Sigmoid colon (tissue), 7 donors: ENCODE results near the gene DES. TPM values are rescaled to one million over a fixed set of nuclear protein-coding genes. Genes with fewer than 3 reads are reported as not detected.
A peak's percentile ranks its signal among the peaks of the same experiment; 100 is the strongest.

Experiments
- DNase-seq: peaks from one replicate; pipeline ENCODE4 v3.0.0-alpha.2; 2019
- H3K27ac ChIP-seq, 4 donors: fragments of 200-600 bp; sonication (generic); one replicate each; pipeline ENCODE4 v1.5.1; 2016 to 2019; ENCODE audit warnings: mild to moderate bottlenecking in 1 of 4
- H3K27me3 ChIP-seq, 3 donors: fragments of 200-600 bp; sonication (generic); one replicate each; pipeline ENCODE4 v1.5.1; 2019; ENCODE audit warnings: mild to moderate bottlenecking in 1 of 3
- H3K36me3 ChIP-seq, 4 donors: fragments of 200-600 bp; sonication (generic); one replicate each; pipeline ENCODE4 v1.5.1; 2016 to 2019
- H3K4me1 ChIP-seq, 4 donors: fragments of 200-600 bp; sonication (generic); one replicate each; pipeline ENCODE4 v1.5.1; 2017 to 2019
- H3K4me3 ChIP-seq, 4 donors: fragments of 200-600 bp; sonication (generic); one replicate each; pipeline ENCODE4 v1.5.1; 2017 to 2019; ENCODE audit warnings: mild to moderate bottlenecking in 2 of 4, moderate library complexity in 1 of 4
- H3K9me3 ChIP-seq, 4 donors: fragments of 200-600 bp in 3 of 4; sonication (generic) in 3 of 4; one replicate each; pipeline versions ENCODE4 v1.5.1 to v1.6.1; 2013 to 2019
- EP300 ChIP-seq, 4 donors: sonication (generic); formaldehyde crosslinking; IDR thresholded peaks; one replicate each; pipeline ENCODE4 v1.6.1; 2017; ENCODE audit warnings: antibody characterized with exemption in 4 of 4
- POLR2A ChIP-seq, 2 donors: fragments of 450-650 bp; IDR thresholded peaks; one replicate each; pipeline ENCODE4 v1.6.1; 2016; ENCODE audit warnings: antibody characterized with exemption in 2 of 2, mild to moderate bottlenecking in 2 of 2, moderate library complexity in 2 of 2
- POLR2AphosphoS5 ChIP-seq, 4 donors: sonication (generic); formaldehyde crosslinking; IDR thresholded peaks; one replicate each; pipeline ENCODE4 v1.6.1; 2017; ENCODE audit warnings: antibody characterized with exemption in 4 of 4
- WGBS, 2 donors: extraction: QIAGEN DNeasy Blood & Tissue Kit; methylation state at CpG; one replicate each; pipeline ENCODE4 v1.1.7; 2013; 5-methylcytosine and 5-hydroxymethylcytosine counted together
- intact Hi-C: fragments of 100-400 bp; cut with DNase I; formaldehyde crosslinking; loops from one replicate; pipeline ENCODE4 v1.15.1; 2023
- polyA plus RNA-seq, 3 donors: library from polyadenylated mRNA; stranded (reverse); fragments of 200-250 nt; gene quantifications; one replicate each; pipeline ENCODE4 v1.2.3, GENCODE V29; 2013
- total RNA-seq, 4 donors: library from RNA; depleted of rRNA; stranded (reverse); fragments of >200 nt; gene quantifications; one replicate each; pipeline ENCODE4 v1.1.0, GENCODE V29; 2016
- TF ChIP-seq, protein P1 (sequence below), 4 experiments: fragments of 450-650 bp in 3 of 4; fragments of 200-600 bp in 1 of 4; IDR thresholded peaks; one replicate each; pipeline ENCODE4 v1.5.1; 2016 to 2019; ENCODE audit warnings: antibody characterized with exemption in 4 of 4, mild to moderate bottlenecking in 3 of 4, moderate library complexity in 2 of 4
- donor health status: healthy with polysubstance abuse.
- donor health status: Bipolar disorder and iron deficiency.
- donor health status: healthy.

Gene DES
- total and polyA plus RNA-seq, 7 donors, result 35.1 to 30,562 (median 7,366) TPM

DNA sequence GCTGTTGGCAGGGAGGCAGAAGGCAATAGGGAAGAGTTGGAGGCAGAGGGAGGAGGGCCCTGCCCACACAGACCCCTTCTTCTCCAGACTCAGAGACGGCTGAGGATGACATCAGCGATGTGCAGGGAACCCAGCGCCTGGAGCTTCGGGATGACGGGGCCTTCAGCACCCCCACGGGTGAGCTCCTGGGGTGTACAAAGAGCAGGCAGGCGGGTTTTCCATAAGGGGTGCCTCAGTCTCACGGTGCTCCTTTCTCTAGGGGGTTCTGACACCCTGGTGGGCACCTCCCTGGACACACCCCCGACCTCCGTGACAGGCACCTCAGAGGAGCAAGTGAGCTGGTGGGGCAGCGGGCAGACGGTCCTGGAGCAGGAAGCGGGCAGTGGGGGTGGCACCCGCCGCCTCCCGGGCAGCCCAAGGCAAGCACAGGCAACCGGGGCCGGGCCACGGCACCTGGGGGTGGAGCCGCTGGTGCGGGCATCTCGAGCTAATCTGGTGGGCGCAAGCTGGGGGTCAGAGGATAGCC lies 26.5 kb downstream of the DES start:
- Histone ChIP-seq H3K36me3 (peaks cover 0 to 4% (median 0%) of the 10 kb centered on the region in 4 donors), H3K27me3 (peaks cover 0 to 22% (median 4%) of the 10 kb centered on the region in 3 donors), H3K9me3 (no peaks in the 10 kb centered on the region), H3K27ac (peak overlapping the region; percentile 96 to 99 (median 99)), H3K4me3 (peak overlapping the region; percentile 14 to 88 (median 75)), H3K4me1 (peaks cover 0 to 87% (median 82%) of the 10 kb centered on the region in 4 donors)
- peak; percentile 85 for DNase-seq
- 76 to 89% methylated on average over 23 of the region's 23 CpGs for WGBS, 2 donors
- intact Hi-C loops, result no loop called here
- TF ChIP-seq EP300 (IDR thresholded peaks at IDR 0.05) (no peak), POLR2A (IDR thresholded peaks at IDR 0.05) (peak in 1 of 2 donors; percentile 12), POLR2AphosphoS5 (IDR thresholded peaks at IDR 0.05) (peak in 3 of 4 donors; percentile 9 to 68 (median 30))
- TF ChIP-seq, protein P1, sequence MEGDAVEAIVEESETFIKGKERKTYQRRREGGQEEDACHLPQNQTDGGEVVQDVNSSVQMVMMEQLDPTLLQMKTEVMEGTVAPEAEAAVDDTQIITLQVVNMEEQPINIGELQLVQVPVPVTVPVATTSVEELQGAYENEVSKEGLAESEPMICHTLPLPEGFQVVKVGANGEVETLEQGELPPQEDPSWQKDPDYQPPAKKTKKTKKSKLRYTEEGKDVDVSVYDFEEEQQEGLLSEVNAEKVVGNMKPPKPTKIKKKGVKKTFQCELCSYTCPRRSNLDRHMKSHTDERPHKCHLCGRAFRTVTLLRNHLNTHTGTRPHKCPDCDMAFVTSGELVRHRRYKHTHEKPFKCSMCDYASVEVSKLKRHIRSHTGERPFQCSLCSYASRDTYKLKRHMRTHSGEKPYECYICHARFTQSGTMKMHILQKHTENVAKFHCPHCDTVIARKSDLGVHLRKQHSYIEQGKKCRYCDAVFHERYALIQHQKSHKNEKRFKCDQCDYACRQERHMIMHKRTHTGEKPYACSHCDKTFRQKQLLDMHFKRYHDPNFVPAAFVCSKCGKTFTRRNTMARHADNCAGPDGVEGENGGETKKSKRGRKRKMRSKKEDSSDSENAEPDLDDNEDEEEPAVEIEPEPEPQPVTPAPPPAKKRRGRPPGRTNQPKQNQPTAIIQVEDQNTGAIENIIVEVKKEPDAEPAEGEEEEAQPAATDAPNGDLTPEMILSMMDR (IDR thresholded peaks at IDR 0.05), result no peak

DNA sequence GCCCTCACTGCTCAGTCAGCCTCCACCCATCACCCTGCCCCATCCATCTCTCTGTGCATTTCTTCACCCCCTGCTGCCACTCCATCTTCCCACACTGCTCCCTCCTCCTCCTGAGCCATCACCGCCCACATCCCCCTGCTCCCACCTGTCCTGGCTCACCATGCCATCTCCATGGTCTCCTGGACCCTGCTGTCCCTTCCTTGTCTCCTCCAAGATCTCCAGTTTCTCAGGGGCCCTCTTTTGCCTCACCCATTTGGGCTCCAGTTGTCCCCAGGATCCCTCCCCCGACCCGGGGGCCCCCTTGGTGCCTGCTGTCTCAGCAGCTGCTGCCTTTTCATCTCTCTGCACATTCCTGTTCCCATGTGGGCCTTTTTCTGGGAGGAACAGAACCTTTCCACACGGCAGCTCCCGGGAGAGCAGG lies 27.1 kb downstream of the DES start:
- Histone ChIP-seq H3K4me1 (peaks cover 0 to 91% (median 85%) of the 10 kb centered on the region in 4 donors), H3K27ac (peak overlapping the region; percentile 96 to 99 (median 99)), H3K9me3 (no peaks in the 10 kb centered on the region), H3K36me3 (peaks cover 0 to 10% (median 0%) of the 10 kb centered on the region in 4 donors), H3K27me3 (peaks cover 0 to 22% (median 4%) of the 10 kb centered on the region in 3 donors), H3K4me3 (peak overlapping the region; percentile 14 to 88 (median 75))
- TF ChIP-seq, protein P1 (IDR thresholded peaks at IDR 0.05), result no peak
- TF ChIP-seq POLR2A (IDR thresholded peaks at IDR 0.05) (no peak), POLR2AphosphoS5 (IDR thresholded peaks at IDR 0.05) (no peak), EP300 (IDR thresholded peaks at IDR 0.05) (no peak)
- no peak for DNase-seq
- 69 to 75% methylated on average over 5 of the region's 5 CpGs for WGBS, 2 donors
- intact Hi-C loops, result no loop called here

DNA sequence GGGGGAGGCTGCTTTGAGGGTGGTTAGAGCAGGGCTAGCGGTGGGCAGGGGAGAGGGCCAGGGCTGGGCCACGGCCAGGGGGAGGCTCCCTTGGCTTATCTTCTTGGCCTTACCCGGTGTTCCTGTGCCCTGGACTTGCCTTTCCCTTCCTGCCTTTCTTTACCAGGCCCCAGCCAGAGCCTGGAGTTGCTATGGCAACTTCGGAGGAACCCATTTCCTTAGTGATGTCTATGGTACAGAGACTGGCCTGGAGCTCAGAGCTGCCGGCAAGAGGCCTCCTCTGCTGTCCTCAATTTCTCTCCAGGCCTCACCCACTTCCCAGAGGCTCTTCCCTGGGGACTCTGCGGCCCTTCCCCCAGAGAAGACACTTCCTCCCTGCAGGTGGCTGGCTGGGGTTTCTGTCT lies 27.9 kb downstream of the DES start:
- intact Hi-C loops, result no loop called here
- TF ChIP-seq, protein P1 (IDR thresholded peaks at IDR 0.05), result no peak
- TF ChIP-seq POLR2AphosphoS5 (IDR thresholded peaks at IDR 0.05), result peak; percentile 32 to 55 (median 44)
- TF ChIP-seq POLR2A (IDR thresholded peaks at IDR 0.05), result peak; percentile 14 to 32
- Histone ChIP-seq H3K9me3 (no peaks in the 10 kb centered on the region), H3K36me3 (peaks cover 0 to 15% (median 2%) of the 10 kb centered on the region in 4 donors), H3K4me1 (peaks cover 0 to 94% (median 85%) of the 10 kb centered on the region in 4 donors), H3K27me3 (peaks cover 0 to 22% (median 4%) of the 10 kb centered on the region in 3 donors), H3K27ac (peak overlapping the region; percentile 96 to 99 (median 99)), H3K4me3 (peak overlapping the region in 3 of 4 donors; percentile 68 to 88 (median 82))
- 31 to 38% methylated on average over 6 of the region's 6 CpGs for WGBS, 2 donors
- DNase-seq, result peak; percentile 89

DNA sequence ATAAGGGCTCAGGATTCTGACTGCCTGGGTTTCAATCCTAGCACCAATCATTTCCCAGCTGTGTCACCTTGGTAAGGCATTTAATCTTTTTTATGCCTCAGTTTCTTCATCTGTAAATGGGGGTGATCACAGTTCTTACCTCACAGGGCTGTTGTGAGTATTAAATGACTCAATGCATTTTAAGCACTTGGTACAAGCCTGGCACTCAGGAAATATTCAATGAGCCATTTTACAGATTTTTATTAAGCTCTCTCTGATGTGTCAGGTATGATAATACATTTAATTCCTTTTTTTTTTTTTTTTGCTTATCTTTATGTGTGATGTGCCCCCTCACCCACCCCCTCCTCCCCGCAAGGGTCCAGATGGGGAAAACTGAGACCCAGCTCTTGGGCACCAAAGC lies 28.5 kb downstream of the DES start:
- TF ChIP-seq, protein P1 (IDR thresholded peaks at IDR 0.05), result no peak
- TF ChIP-seq POLR2A (IDR thresholded peaks at IDR 0.05) (no peak), EP300 (IDR thresholded peaks at IDR 0.05) (no peak), POLR2AphosphoS5 (IDR thresholded peaks at IDR 0.05) (no peak)
- 82 to 94% methylated on average over 1 of the region's 1 CpG for WGBS, 2 donors
- H3K9me3 ChIP-seq, result no peaks in the 10 kb centered on the region
- H3K27me3 ChIP-seq, result peaks cover 0 to 22% (median 4%) of the 10 kb centered on the region in 3 donors
- H3K4me1 ChIP-seq, result peaks cover 0 to 94% (median 85%) of the 10 kb centered on the region in 4 donors
- intact Hi-C loops, result no loop called here
- H3K27ac ChIP-seq, result peak overlapping the region; percentile 96 to 99 (median 99)
- H3K4me3 ChIP-seq, result peak overlapping the region in 3 of 4 donors; percentile 68 to 88 (median 82)
- no peak for DNase-seq
- peaks cover 0 to 15% (median 3%) of the 10 kb centered on the region in 4 donors for H3K36me3 ChIP-seq
